A673 (cell line): ENCODE measurements around the gene ARHGAP32. TPM values are rescaled to one million over a fixed set of nuclear protein-coding genes. Genes with fewer than 3 reads are reported as not detected.

Experiments
- BruUV-seq: library from RNA; stranded (reverse); fragments of 400-500 nt; replicated peaks from 2 replicates; lab custom pipeline; 2021; lab: Mats Ljungman, UMichigan
- CTCF ChIA-PET: fragments of 300-600 bp; sonication (Branson Sonifier 250); formaldehyde crosslinking; loops from one replicate; lab custom pipeline; 2022; ENCODE audit warnings: antibody characterized with exemption; lab: Charles Lee
- POLR2A ChIA-PET: fragments of 300-600 bp; sonication (Branson Sonifier 250); formaldehyde crosslinking; loops from one replicate; lab custom pipeline; 2022; ENCODE audit warnings: antibody characterized with exemption; ENCODE audit not compliant: low non-redundant PET; lab: Charles Lee
- DNase-seq: peaks from one replicate; pipeline ENCODE4 v3.0.0-alpha.2; 2015; ENCODE audit warnings: low spot score
- H3K27ac ChIP-seq: fragments of 200-600 bp; sonication (generic); 2 replicates; pipeline ENCODE4 v1.5.1; 2016; ENCODE audit warnings: mixed run types, low read depth, mild to moderate bottlenecking, mixed read lengths, antibody characterized with exemption, low read length; ENCODE audit not compliant: poor library complexity, severe bottlenecking
- H3K27me3 ChIP-seq: fragments of 200-600 bp; sonication (generic); replicated peaks from 2 replicates; pipeline ENCODE4 v1.6.1; 2017; ENCODE audit warnings: mixed run types, low read depth, mild to moderate bottlenecking, mixed read lengths, antibody characterized with exemption, low read length; ENCODE audit not compliant: insufficient read depth, poor library complexity
- H3K36me3 ChIP-seq: fragments of 200-600 bp; sonication (generic); 2 replicates; pipeline ENCODE4 v1.6.1; 2016; ENCODE audit warnings: mixed run types, mild to moderate bottlenecking, mixed read lengths, antibody characterized with exemption, low read length; ENCODE audit not compliant: insufficient read depth, poor library complexity, severe bottlenecking
- H3K4me1 ChIP-seq: fragments of 200-600 bp; sonication (generic); 2 replicates; pipeline ENCODE4 v1.6.1; 2017; ENCODE audit warnings: mixed run types, mild to moderate bottlenecking, mixed read lengths, antibody characterized with exemption, low read length; ENCODE audit not compliant: insufficient read depth, poor library complexity, severe bottlenecking
- H3K4me3 ChIP-seq: fragments of 200-600 bp; sonication (generic); 2 replicates; pipeline ENCODE4 v1.5.1; 2016; ENCODE audit warnings: low read depth, mixed run types, mild to moderate bottlenecking, mixed read lengths, low read length; ENCODE audit not compliant: poor library complexity, severe bottlenecking
- H3K9me3 ChIP-seq: fragments of 200-600 bp; sonication (generic); 2 replicates; pipeline ENCODE4 v1.6.1; 2016; ENCODE audit warnings: mixed run types, low read depth, mild to moderate bottlenecking, mixed read lengths, antibody characterized with exemption, low read length; ENCODE audit not compliant: poor library complexity, severe bottlenecking
- CTCF ChIP-seq: fragments of 300-800, 200-600 bp; sonication (generic); conservative IDR thresholded peaks from 2 replicates; pipeline ENCODE4 v1.5.1; 2017; ENCODE audit warnings: low read depth, mild to moderate bottlenecking, antibody characterized with exemption, low read length, moderate library complexity, mixed read lengths
- EZH2 ChIP-seq: fragments of 200-600 bp; sonication (generic); IDR thresholded peaks from 2 replicates; pipeline ENCODE4 v1.6.1; 2017; ENCODE audit warnings: borderline replicate concordance, low read depth, mild to moderate bottlenecking, mixed read lengths, antibody characterized with exemption, low read length; ENCODE audit not compliant: poor library complexity, severe bottlenecking
- intact Hi-C: fragments of 100-400 bp; cut with micrococcal nuclease; formaldehyde crosslinking; loops from one replicate; pipeline ENCODE4 v1.10.0; 2022; ENCODE audit not compliant: unreplicated experiment
- total RNA-seq: library from RNA; stranded (reverse); gene quantifications from 2 replicates; pipeline ENCODE4 v1.2.3, GENCODE V29; 2021

Gene ARHGAP32
- total RNA-seq, 1 experiment from 2014 or later: 42.8 TPM

DNA sequence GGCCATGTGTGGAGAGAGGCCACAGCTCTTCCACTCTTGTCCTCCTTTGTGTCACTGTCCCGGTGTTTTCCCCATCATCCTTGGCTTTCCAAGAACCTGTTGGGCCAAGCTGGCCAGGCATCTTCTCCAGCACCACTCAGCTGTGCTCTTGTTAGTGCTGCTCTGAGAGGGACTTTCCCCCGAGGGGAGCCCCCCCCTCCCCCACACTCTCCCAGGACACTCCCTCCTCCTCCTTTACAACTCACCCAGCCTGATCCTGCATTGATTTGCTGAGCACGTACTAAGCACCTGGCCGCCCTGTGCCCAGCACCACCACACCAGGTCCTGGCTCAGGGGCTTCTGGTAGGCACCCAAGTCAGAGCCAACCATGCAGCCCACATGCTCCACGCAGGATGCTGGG lies 262.7 kb downstream of the ARHGAP32 start:
- ChIA-PET CTCF (interaction anchor here (1.0 kb wide), 1 partner anchor 23 kb away, joined by 7 read pairs; no protein-coding TSS in a partner anchor), POLR2A (no interaction called here)
- no TSS peak for BruUV-seq
- intact Hi-C loops: no loop called here
- TF ChIP-seq EZH2: no peak
- no peak for TF ChIP-seq CTCF
- no peak overlapping the region for H3K4me3 ChIP-seq
- no peaks in the 10 kb centered on the region for H3K27me3 ChIP-seq
- H3K9me3 ChIP-seq: no peaks in the 10 kb centered on the region
- DNase-seq: no peak
- H3K4me1 ChIP-seq: peaks cover 9% of the 10 kb centered on the region
- H3K27ac ChIP-seq: no peak overlapping the region
- H3K36me3 ChIP-seq: no peaks in the 10 kb centered on the region

GRCh38 chr11:128928400-128928799 lies 263.7 kb downstream of the ARHGAP32 start:
- intact Hi-C loops: no loop called here
- no peaks in the 10 kb centered on the region for H3K27me3 ChIP-seq
- ChIA-PET POLR2A (no interaction called here), CTCF (interaction anchor here (1.0 kb wide), 1 partner anchor 22 kb away, joined by 7 read pairs; no protein-coding TSS in a partner anchor)
- no peak for DNase-seq
- H3K4me3 ChIP-seq: no peak overlapping the region
- peaks cover 9% of the 10 kb centered on the region for H3K4me1 ChIP-seq
- no peak overlapping the region for H3K27ac ChIP-seq
- no peaks in the 10 kb centered on the region for H3K36me3 ChIP-seq
- BruUV-seq: no TSS peak
- TF ChIP-seq EZH2: no peak
- no peak for TF ChIP-seq CTCF
- H3K9me3 ChIP-seq: no peaks in the 10 kb centered on the region

DNA sequence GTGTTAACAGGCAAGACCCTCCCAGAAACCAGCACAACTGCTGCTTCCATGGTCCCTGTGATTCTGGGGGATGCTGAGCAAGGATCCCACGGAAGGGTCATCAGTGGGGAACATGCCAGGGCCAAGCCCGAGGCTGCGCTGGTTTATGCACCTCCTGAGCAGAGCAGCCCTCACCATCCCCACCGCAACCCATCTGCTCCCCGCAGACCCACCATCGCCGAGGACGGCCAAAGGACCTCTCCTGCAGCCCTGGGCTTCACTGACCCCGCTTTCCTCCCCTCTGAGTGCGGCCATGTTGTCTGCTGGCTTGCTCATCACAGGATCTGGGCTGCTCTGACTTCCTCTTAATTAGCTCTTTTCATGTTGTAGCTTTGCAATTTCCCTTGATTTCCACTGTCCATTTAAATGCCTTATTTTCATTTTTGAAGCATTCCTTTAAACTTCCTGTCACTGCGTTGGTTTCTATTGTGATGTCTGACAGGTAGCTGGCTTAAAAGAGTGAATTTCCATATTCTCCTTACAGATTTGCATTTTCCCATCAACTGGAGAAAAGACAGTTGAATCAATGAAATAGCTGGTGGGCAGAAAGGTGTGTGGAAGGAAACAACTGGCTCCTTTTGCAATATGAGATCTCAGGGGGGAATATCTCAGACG lies 264.3 kb downstream of the ARHGAP32 start:
- Histone ChIP-seq H3K4me1 (peaks cover 9% of the 10 kb centered on the region), H3K36me3 (no peaks in the 10 kb centered on the region), H3K27ac (no peak overlapping the region), H3K27me3 (no peaks in the 10 kb centered on the region), H3K9me3 (no peaks in the 10 kb centered on the region), H3K4me3 (no peak overlapping the region)
- DNase-seq: no peak
- ChIA-PET POLR2A (interaction anchor here (0.6 kb wide), 1 partner anchor 169 kb away, joined by 3 read pairs; no protein-coding TSS in a partner anchor), CTCF (no interaction called here)
- intact Hi-C loops: no loop called here
- TF ChIP-seq EZH2: no peak
- TF ChIP-seq CTCF: no peak
- BruUV-seq: no TSS peak
